Memory B cell (primary cell): ENCODE results near the gene NME3.

Experiments
- ATAC-seq: fragments of 150-1000 bp; cut with Tn5 transposase; 2 replicates; pipeline ENCODE4 v1.10.0; 2021; ENCODE audit warnings: low read depth, mild to moderate bottlenecking, moderate library complexity
- DNase-seq, 2 donors: peaks; one replicate each; pipeline ENCODE4 v3.0.0; 2022; ENCODE audit warnings: low spot score in 2 of 2
- H3K27ac Mint-ChIP-seq: one replicate; pipeline ENCODE4 v1.8.0; 2022; ENCODE audit warnings: mild to moderate bottlenecking, moderate library complexity, mixed read lengths
- H3K27me3 Mint-ChIP-seq: one replicate; pipeline ENCODE4 v1.8.0; 2022; ENCODE audit warnings: mixed read lengths
- H3K36me3 Mint-ChIP-seq: one replicate; pipeline ENCODE4 v1.8.0; 2022; ENCODE audit warnings: mild to moderate bottlenecking, mixed read lengths
- H3K4me1 Mint-ChIP-seq: one replicate; pipeline ENCODE4 v1.8.0; 2022; ENCODE audit warnings: mixed read lengths
- H3K4me3 Mint-ChIP-seq: one replicate; pipeline ENCODE4 v1.8.0; 2022; ENCODE audit warnings: mild to moderate bottlenecking, moderate library complexity, mixed read lengths
- H3K9me3 Mint-ChIP-seq: one replicate; pipeline ENCODE4 v1.8.0; 2022; ENCODE audit warnings: mixed read lengths

NME3 gene

GRCh38 chr16:1790261-1790610 lies 18.9 kb upstream of the NME3 start:
- Mint-ChIP-seq H3K9me3 (no peaks in the 10 kb centered on the region), H3K4me3 (no peak overlapping the region), H3K27me3 (no peaks in the 10 kb centered on the region), H3K36me3 (peaks cover 4% of the 10 kb centered on the region), H3K27ac (no peak overlapping the region), H3K4me1 (peaks cover 2% of the 10 kb centered on the region)
- DNase-seq (no peak), ATAC-seq (no peak)

GRCh38 chr16:1789643-1790045 lies 18.3 kb upstream of the NME3 start:
- Mint-ChIP-seq H3K27ac (no peak overlapping the region), H3K36me3 (peaks cover 4% of the 10 kb centered on the region), H3K4me1 (peaks cover 4% of the 10 kb centered on the region)

GRCh38 chr16:1788708-1789100 lies 17.4 kb upstream of the NME3 start:
- peaks cover 4% of the 10 kb centered on the region for H3K36me3 Mint-ChIP-seq
- no peak for DNase-seq
- no peak for ATAC-seq
- no peaks in the 10 kb centered on the region for H3K27me3 Mint-ChIP-seq
- peaks cover 4% of the 10 kb centered on the region for H3K4me1 Mint-ChIP-seq
- H3K9me3 Mint-ChIP-seq = no peaks in the 10 kb centered on the region
- H3K4me3 Mint-ChIP-seq = no peak overlapping the region
- H3K27ac Mint-ChIP-seq = no peak overlapping the region

More at GRCh38 chr16:1789643-1790045, 18.3 kb upstream of the NME3 start:
- Mint-ChIP-seq H3K9me3 (no peaks in the 10 kb centered on the region), H3K4me3 (no peak overlapping the region), H3K27me3 (no peaks in the 10 kb centered on the region)
- DNase-seq (no peak), ATAC-seq (no peak)

- Mint-ChIP-seq H3K27ac (no peak overlapping the region), H3K4me1 (peaks cover 6% of the 10 kb centered on the region), H3K4me3 (no peak overlapping the region), H3K27me3 (no peaks in the 10 kb centered on the region), H3K9me3 (no peaks in the 10 kb centered on the region), H3K36me3 (peaks cover 4% of the 10 kb centered on the region)
- no peak for DNase-seq
- no peak for ATAC-seq
Measured at GRCh38 chr16:1788095-1788707, 16.9 kb upstream of the NME3 start.

GRCh38 chr16:1787322-1788094 lies 16.2 kb upstream of the NME3 start:
- no peaks in the 10 kb centered on the region for H3K27me3 Mint-ChIP-seq
- H3K36me3 Mint-ChIP-seq = peaks cover 4% of the 10 kb centered on the region
- no peaks in the 10 kb centered on the region for H3K9me3 Mint-ChIP-seq
- no peak overlapping the region for H3K27ac Mint-ChIP-seq
- ATAC-seq (no peak), DNase-seq (no peak)
- peaks cover 7% of the 10 kb centered on the region for H3K4me1 Mint-ChIP-seq
- H3K4me3 Mint-ChIP-seq = no peak overlapping the region

GRCh38 chr16:1787056-1787321 lies 15.6 kb upstream of the NME3 start:
- no peak overlapping the region for H3K27ac Mint-ChIP-seq
- H3K4me1 Mint-ChIP-seq = peaks cover 7% of the 10 kb centered on the region
- no peaks in the 10 kb centered on the region for H3K27me3 Mint-ChIP-seq
- H3K4me3 Mint-ChIP-seq = no peak overlapping the region
- H3K36me3 Mint-ChIP-seq = peaks cover 4% of the 10 kb centered on the region
- DNase-seq (no peak), ATAC-seq (no peak)
- no peaks in the 10 kb centered on the region for H3K9me3 Mint-ChIP-seq

GRCh38 chr16:1786242-1787055 lies 15.1 kb upstream of the NME3 start:
- no peak overlapping the region for H3K4me3 Mint-ChIP-seq
- H3K9me3 Mint-ChIP-seq = no peaks in the 10 kb centered on the region
- DNase-seq = no peak
- H3K27ac Mint-ChIP-seq = no peak overlapping the region
- no peaks in the 10 kb centered on the region for H3K27me3 Mint-ChIP-seq
- peaks cover 12% of the 10 kb centered on the region for H3K4me1 Mint-ChIP-seq
- no peak for ATAC-seq
- peaks cover 4% of the 10 kb centered on the region for H3K36me3 Mint-ChIP-seq

- Mint-ChIP-seq H3K9me3 (no peaks in the 10 kb centered on the region), H3K4me1 (peaks cover 12% of the 10 kb centered on the region), H3K36me3 (peaks cover 4% of the 10 kb centered on the region), H3K4me3 (no peak overlapping the region), H3K27ac (no peak overlapping the region), H3K27me3 (no peaks in the 10 kb centered on the region)
- DNase-seq (no peak), ATAC-seq (no peak)
Measured at GRCh38 chr16:1785846-1786170, 14.5 kb upstream of the NME3 start.

- Mint-ChIP-seq H3K27ac (no peak overlapping the region), H3K9me3 (no peaks in the 10 kb centered on the region), H3K36me3 (peaks cover 4% of the 10 kb centered on the region), H3K4me3 (peak overlapping the region; percentile 57), H3K27me3 (no peaks in the 10 kb centered on the region), H3K4me1 (peaks cover 12% of the 10 kb centered on the region)
- ATAC-seq (no peak), DNase-seq (no peak)
Measured at GRCh38 chr16:1784977-1785845, 13.9 kb upstream of the NME3 start.

GRCh38 chr16:1782408-1783264 lies 11.3 kb upstream of the NME3 start, which contains the start of the genes NUBP2 and SPSB3:
TSS of gene NUBP2 (plus strand) at chr16:1782960. CDS start at chr16:1783021, 61 bp downstream.
TSS of gene SPSB3 (minus strand) at chr16:1782571. CDS start at chr16:1781483, 1,088 bp downstream.
- Mint-ChIP-seq H3K4me3 (peak within 1 kb of the TSS; percentile 88), H3K27ac (peak within 1 kb of the TSS; percentile 43), H3K9me3 (no peaks in the 10 kb centered on the region), H3K36me3 (peaks cover 2% of the 10 kb centered on the region), H3K27me3 (no peaks in the 10 kb centered on the region), H3K4me1 (peaks cover 13% of the 10 kb centered on the region)
- peak; percentile 84 for ATAC-seq
- peak; percentile 90 to 94 for DNase-seq

GRCh38 chr16:1781758-1782407 lies 10.5 kb upstream of the NME3 start:
- Mint-ChIP-seq H3K27ac (peak overlapping the region; percentile 43), H3K27me3 (no peaks in the 10 kb centered on the region), H3K4me1 (peaks cover 13% of the 10 kb centered on the region), H3K36me3 (peaks cover 2% of the 10 kb centered on the region), H3K4me3 (peak overlapping the region; percentile 88), H3K9me3 (no peaks in the 10 kb centered on the region)
- DNase-seq (no peak), ATAC-seq (peak; percentile 8)

- H3K36me3 Mint-ChIP-seq = peaks cover 2% of the 10 kb centered on the region
- H3K27ac Mint-ChIP-seq = peak overlapping the region; percentile 43
- peaks cover 13% of the 10 kb centered on the region for H3K4me1 Mint-ChIP-seq
- H3K4me3 Mint-ChIP-seq = peak overlapping the region; percentile 83
- no peaks in the 10 kb centered on the region for H3K9me3 Mint-ChIP-seq
- no peaks in the 10 kb centered on the region for H3K27me3 Mint-ChIP-seq
- ATAC-seq (no peak), DNase-seq (peak in 1 of 2 donors; percentile 10)
Measured at GRCh38 chr16:1781254-1781653, 9.9 kb upstream of the NME3 start.

GRCh38 chr16:1780677-1781072 lies 9.3 kb upstream of the NME3 start:
- Mint-ChIP-seq H3K4me1 (peaks cover 13% of the 10 kb centered on the region), H3K9me3 (no peaks in the 10 kb centered on the region), H3K27ac (no peak overlapping the region), H3K36me3 (peaks cover 2% of the 10 kb centered on the region), H3K27me3 (no peaks in the 10 kb centered on the region), H3K4me3 (peak overlapping the region; percentile 14)
- ATAC-seq (no peak), DNase-seq (no peak)
